ENCODE data around the gene STMN1.

The STMN1 gene

DNA sequence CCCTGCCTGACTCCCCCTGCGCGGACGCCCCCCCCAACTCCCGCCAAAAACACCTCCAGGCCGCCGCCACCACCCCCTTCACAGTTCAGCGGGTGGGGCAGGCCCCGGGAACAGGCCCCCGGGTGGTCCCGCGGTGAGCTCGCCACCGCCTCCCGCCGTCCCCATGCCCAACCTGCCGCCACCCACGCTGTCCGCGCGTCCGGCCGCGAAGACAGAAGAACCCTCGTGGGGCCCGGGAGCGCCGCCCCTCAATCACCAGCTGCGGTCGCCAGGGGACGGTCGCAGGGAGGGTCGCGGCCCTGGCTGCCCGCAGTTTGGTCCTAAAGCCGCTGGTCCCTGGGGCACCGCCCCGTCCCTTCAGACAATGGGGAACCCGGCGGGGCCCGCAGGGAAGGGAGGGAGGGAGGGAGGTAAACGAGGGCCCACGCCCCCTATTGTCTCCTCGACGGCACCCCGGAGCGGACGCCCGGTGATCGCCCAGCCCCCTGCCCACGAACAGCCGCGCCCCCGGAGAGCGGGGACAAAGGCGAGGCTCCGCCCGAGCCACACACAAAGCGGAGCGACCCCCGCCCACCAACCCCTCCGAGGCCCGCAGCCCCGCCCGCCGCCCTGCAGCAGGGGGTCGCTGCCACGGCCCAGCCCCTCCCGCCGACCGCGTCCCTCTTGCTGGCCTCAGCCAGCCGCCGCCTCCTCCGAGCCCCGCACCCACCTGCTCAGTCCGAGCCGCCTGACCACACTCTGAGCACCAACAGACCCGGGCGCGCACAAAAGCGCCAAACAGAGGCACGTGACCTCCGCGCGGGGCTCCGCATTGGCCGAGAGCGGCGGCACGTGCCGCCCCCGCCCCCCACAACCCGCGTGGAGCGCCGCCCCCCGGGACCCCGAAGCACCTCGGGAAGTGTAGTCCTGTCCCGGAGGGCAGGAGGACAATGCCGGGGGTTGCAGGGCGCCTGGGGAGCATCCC is at the start of gene STMN1:
Gene STMN1, minus strand, starts transcription at position 740 of the 964 bp plus-strand sequence. CDS start 1,743 bp downstream, outside the sequence.
- TF ChIP-seq CTCF (IDR thresholded peaks at IDR 0.05; ENCODE audit: control insufficient read depth, insufficient read depth, low read depth, low read length, missing control alignments) = no peak
- peak; percentile 27 for DNase-seq (ENCODE audit: low read depth)
- H3K4me3 ChIP-seq (ENCODE audit: control insufficient read depth, low read depth, low read length) = peak within 1 kb of the TSS; percentile 46

DNA sequence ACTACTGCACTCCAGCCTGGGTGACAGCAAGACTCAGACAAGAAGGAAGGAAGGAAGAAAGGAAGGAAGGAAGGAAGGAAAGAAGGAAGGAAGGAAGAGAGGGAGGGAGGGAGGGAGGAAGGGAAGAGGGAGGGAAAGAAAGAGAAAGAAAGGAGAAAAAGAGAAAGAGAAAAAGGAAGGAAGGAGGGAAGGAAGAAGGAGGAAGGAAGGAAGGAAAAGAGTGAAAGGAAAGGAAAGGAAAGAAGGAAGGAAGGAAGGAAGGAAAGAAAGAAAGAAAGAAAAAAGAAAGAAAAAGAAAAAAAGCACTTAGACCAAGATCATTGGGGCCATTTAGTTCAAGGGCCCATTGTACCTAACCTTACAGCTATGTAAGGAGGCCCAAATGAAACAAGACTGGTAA is 49.3 kb upstream of the STMN1 start:
- DNase-seq (ENCODE audit: low read depth) = no peak
- TF ChIP-seq CTCF (IDR thresholded peaks at IDR 0.05; ENCODE audit: control insufficient read depth, insufficient read depth, low read depth, low read length, missing control alignments) = no peak
- H3K4me3 ChIP-seq (ENCODE audit: control insufficient read depth, low read depth, low read length) = no peak overlapping the region

GRCh38 chr1:25954282-25954938 is 48.2 kb upstream of the STMN1 start:
- no peak for DNase-seq (ENCODE audit: low read depth)
- no peak overlapping the region for H3K4me3 ChIP-seq (ENCODE audit: control insufficient read depth, low read depth, low read length)
- no peak for TF ChIP-seq CTCF (IDR thresholded peaks at IDR 0.05; ENCODE audit: control insufficient read depth, insufficient read depth, low read depth, low read length, missing control alignments)

DNA sequence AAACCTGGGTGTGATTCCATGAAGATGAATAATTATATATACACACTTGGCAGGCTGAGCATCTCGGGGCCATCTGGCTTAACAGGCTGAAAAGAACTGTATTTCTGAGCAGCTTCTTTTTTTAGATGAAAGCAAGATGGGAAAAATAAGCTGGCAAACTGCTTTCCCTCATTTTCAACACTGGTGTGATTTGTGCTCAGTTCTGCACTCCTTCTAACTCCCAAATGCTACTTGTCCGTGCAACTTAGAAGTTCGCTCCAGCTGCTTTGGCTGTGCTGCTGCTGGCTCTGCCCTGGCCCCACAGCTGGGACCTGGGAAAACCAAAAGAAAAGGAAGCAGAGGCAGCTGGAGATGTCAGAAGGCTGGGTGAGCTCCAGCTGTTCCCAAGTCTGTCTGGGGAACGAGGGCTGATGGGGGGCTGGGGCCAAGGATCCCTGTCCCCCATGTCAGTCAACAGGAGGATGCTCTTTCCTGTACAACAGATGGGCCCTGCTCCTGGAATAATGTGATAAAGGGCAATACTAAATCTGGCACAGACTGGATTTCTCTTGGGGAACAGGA is 46.7 kb upstream of the STMN1 start:
- TF ChIP-seq CTCF (IDR thresholded peaks at IDR 0.05; ENCODE audit: control insufficient read depth, insufficient read depth, low read depth, low read length, missing control alignments) = no peak
- no peak overlapping the region for H3K4me3 ChIP-seq (ENCODE audit: control insufficient read depth, low read depth, low read length)
- no peak for DNase-seq (ENCODE audit: low read depth)

DNA sequence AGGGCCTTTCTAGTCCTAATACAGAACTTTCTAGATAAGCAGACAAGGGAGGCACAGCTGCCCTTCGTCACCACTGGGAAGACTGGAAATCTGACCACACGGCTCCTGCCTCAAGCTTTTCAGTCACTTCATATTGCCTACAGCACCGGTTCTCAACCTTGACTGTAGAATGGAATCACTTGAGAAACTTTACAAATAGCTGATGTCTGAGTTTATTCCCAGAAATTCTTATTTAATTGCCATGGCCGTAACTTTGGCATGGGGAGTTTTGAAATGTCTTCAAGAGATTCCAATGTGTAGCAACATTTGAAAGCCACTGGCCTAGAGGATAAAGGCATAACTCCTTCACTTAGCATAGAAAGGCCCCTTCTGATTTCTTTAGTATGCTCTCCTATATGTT is 42.4 kb upstream of the STMN1 start:
- TF ChIP-seq CTCF (IDR thresholded peaks at IDR 0.05; ENCODE audit: control insufficient read depth, insufficient read depth, low read depth, low read length, missing control alignments) = no peak
- DNase-seq (ENCODE audit: low read depth) = no peak
- no peak overlapping the region for H3K4me3 ChIP-seq (ENCODE audit: control insufficient read depth, low read depth, low read length)

- TF ChIP-seq CTCF (IDR thresholded peaks at IDR 0.05; ENCODE audit: control insufficient read depth, insufficient read depth, low read depth, low read length, missing control alignments) = no peak
- no peak for DNase-seq (ENCODE audit: low read depth)
- H3K4me3 ChIP-seq (ENCODE audit: control insufficient read depth, low read depth, low read length) = no peak overlapping the region
Observed at GRCh38 chr1:25947027-25947426, 40.8 kb upstream of the STMN1 start.

Data from AG09309 (cell line).